HG03439 (cell line): ENCODE results near the gene KDM2B.
"Not testable (repeated sequence)": the region's sequence is repeated elsewhere in the genome, so short reads cannot be mapped to it uniquely, and the experiment has no call there.

ENCODE experiments used
- ATAC-seq: cut with Tn5 transposase; IDR thresholded peaks from one replicate; pipeline ENCODE4 v1.9.1; 2021; ENCODE audit warnings: mild to moderate bottlenecking, moderate library complexity; ENCODE audit not compliant: unreplicated experiment

KDM2B gene

GRCh38 chr12:121507984-121508383, 72.8 kb downstream of the KDM2B start:
- no peak for ATAC-seq

DNA sequence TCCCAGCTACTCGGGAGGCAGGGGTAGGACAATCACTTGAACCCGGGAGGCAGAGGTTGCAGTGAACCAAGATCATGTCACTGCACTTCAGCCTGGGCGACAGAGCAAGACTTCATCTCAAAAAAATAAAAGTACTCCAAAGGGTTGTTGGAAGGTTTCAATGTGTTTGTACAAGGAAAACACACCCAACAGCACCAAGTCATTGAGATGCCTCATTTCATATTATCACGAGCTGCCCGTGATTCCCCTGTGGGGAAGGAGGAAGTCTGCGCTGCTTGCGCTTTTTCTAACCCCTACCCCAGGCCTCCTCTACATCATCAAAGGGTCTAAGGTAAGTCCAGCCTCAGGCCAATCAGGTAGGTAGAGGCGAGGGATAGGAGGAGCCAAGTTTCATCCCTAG, 73.6 kb downstream of the KDM2B start:
- no peak for ATAC-seq

DNA sequence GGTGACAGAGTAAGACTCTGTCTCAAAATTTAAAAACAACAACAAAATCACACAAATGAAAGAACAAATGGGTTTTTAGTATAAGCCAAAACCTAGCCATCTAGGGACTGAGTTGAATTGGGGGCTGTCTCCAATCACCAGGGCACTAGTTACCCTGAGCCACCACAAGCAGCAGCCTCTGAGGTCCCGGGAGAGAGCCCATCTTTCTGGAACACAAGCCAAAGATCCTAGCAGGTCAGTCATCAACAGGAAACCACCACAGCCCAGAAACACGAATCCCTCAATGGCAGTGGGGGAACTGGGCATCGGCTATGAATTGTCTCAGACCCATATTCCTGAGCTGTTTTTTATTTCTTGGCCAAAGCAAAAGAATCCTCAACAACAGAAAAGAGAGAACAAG, 75.3 kb downstream of the KDM2B start:
- no peak for ATAC-seq

DNA sequence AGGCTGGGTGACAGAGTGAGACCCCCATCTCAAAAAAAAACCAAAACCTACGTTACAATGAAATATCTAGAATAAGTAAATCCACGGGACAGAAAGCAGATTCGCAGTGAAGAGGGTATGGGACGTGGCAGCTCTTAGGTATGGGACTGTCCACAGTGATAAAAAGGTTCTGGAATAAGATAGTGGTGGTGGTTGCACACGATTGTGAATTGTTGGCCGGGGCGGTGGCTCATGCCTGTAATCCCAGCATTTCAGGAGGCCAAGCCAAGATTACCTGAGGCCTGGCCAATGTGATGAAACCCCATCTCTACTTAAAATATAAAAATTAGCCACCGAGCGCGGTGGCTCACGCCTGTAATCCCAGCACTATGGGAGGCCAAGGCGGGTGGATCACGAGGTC, 76.3 kb downstream of the KDM2B start:
- no peak for ATAC-seq

GRCh38 chr12:121503395-121503794, 77.4 kb downstream of the KDM2B start:
- no peak for ATAC-seq

DNA sequence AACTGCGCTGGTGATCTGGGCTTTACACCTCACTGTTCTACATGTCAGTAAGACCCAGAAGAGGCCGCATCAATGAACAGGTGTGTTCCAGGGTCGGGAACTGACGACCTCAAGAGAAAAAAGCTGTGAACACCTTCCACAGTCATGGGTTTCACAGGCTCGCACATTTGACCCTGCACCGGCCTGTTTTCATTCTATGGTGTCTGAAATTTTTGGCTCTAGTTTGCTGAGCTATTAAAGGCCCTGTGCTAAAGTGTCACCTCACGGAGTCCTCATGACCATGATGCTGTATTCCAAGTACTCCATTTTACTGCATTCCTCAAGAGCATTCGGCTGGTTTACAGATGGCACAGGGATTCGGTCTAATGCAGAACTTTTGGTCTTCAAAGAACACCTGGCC, 78.9 kb downstream of the KDM2B start:
- no peak for ATAC-seq

- no peak for ATAC-seq
Measured at GRCh38 chr12:121499929-121500793, 80.7 kb downstream of the KDM2B start.

- no peak for ATAC-seq
Measured at GRCh38 chr12:121495746-121496145, 85.1 kb downstream of the KDM2B start.

DNA sequence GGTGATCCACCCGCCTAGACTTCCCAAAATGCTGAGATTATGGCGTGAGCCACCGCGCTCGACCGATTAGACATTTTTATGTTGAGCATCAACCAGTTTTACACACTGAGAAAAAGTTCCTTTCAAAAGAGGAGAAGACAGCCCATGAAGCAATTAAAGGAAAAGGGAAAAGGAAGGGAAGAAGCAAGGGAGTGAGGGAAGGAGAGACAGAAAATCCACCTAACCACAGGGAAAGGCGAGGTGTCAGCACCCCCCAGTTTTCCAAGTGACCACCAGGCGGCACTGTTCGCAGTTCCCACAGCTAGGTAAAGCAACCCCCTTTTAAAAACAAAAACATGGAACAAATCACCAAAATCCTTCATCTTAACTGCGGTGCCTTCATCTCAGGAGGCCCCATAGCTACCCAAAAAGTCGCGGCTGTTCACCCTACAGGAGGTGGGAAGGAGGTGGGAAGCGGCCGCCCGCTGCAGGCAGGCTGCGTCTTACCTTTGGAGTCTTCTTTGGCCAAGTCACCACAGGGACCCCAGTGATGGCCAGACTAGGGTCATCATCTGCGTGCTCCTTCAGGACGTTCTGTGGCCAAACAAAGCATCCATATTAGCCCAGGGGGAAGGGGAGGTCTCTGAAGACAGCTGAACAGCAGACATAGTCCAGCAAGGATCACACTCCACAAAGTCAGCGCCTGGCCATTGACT, 86.6 kb downstream of the KDM2B start:
- no peak for ATAC-seq

- ATAC-seq = no peak
Measured at GRCh38 chr12:121490401-121491281, 90.2 kb downstream of the KDM2B start.

DNA sequence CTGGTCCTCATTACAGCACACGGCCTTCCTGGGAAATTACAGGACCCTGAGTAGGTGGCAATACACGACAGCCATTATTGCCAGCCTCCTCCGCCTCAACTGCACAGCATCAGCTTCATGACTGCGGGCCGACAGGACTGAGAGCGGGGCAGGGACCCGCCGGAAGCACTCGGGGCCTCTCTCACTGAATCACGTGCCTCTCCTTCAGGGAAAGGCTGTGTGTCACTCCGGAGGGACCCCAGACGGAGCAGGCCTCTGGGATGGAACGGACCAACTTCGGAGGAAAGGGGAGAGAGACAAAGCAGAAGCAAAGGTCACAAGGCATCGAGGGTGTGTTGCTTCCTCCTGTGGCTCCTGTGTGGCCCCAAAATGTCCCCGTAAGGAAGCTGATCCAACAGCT, 90.9 kb downstream of the KDM2B start:
- no peak for ATAC-seq

DNA sequence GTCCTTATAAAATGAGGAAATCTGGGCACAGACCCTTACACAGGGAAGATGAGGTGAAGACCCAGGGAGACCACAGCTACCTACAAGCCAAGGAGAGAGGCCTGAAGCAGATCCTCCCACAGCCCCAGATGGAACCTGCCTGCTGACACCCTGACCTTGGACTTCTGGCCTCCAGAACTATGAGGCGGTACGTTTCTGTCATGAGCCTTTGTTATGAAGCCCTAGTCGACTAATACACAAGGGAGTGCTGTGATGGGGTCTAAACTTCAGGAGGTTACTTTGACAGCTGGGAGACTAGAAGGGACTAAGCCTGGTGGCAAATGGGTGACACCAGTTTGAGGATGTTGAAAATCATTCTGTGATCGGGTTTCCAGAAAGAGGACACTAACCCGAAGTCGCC, 95.9 kb downstream of the KDM2B start:
- ATAC-seq = no peak

GRCh38 chr12:121484564-121484963, 96.3 kb downstream of the KDM2B start:
- ATAC-seq = not testable (repeated sequence)

DNA sequence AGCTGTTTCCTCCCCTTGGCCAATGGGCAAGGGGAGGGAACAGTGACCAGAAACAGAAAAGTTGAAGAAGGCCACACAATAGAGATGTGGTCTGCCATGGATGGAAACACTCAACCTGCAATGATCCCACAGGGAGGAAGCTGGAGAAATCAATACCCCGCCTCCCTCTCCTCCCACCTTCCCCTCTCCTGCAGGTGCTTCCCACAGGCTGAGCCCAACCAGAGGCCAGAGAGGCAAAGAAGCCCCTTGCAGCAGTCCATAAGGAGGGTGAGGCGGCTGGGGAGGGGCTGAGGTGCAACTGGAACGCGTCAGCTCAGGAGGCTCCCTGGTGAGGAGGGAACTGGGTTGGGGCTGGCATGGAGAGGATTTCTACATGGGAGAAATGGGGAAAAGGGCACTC, 96.9 kb downstream of the KDM2B start:
- no peak for ATAC-seq

DNA sequence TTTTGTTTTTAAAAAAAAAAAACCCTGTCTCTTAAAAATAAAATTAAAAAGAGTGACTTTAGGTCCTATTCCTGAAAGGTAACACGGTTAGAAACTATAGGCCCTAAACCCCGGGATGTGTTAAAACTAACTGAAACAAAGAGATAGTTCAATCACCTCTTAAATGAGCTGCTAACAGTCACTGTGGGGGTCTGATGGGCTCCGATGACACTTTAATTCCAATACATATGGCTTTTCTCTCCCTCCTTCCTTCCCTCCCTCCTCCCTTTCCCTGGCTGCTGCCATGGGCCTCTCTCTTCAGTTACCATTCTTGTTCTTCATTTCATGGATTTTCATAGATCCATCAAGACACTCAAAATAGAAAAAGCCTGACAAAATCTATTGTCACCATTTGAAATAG, 104.3 kb downstream of the KDM2B start:
- no peak for ATAC-seq

- no peak for ATAC-seq
Measured at GRCh38 chr12:121475279-121475678, 105.5 kb downstream of the KDM2B start.

- ATAC-seq = no peak
Measured at GRCh38 chr12:121472150-121472905, 108.5 kb downstream of the KDM2B start.

- ATAC-seq = no peak
Measured at GRCh38 chr12:121470751-121471150, 110.1 kb downstream of the KDM2B start.

GRCh38 chr12:121468499-121468801, 112.4 kb downstream of the KDM2B start:
- no peak for ATAC-seq

GRCh38 chr12:121467638-121468498, 113.0 kb downstream of the KDM2B start:
- ATAC-seq = no peak
